ENCODE measurements around the gene KLK8. TPM values are rescaled to one million over a fixed set of nuclear protein-coding genes. Genes with fewer than 3 reads are reported as not detected.

KLK8 gene
- total RNA-seq, 1 donor from 2014 or later: not detected

DNA sequence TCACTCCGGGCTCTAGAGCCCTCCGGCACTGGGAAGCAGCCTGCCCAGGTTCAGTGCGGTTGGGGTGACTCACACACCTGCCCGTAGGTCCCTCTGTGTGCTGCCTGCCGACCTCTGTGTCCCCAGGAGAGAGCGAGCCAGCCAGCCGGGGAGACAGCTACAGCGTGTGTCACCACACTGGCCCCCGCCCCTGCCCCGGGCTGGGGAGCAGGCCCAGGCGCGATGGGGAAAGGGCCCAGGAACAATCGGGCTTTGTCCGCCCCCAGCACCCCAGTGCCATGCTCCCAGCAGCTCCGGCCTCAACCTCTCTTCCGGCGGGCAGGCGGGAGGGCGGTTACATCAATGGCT is 32.0 kb downstream of the KLK8 start, which contains the start of gene KLK6:
KLK6 (minus strand) TSS at position 179 of the 348 bp plus-strand sequence. CDS start 1,487 bp downstream, outside the sequence.
- no peak for FAIRE-seq
- no peaks in the 10 kb centered on the region for H4K20me1 ChIP-seq (ENCODE audit: insufficient read depth, low read length)
- no peak within 1 kb of the TSS for H3K27ac ChIP-seq (ENCODE audit: low read depth, low read length)
- Mint-ChIP-seq H3K4me3 (ENCODE audit: unreplicated experiment) (no peak within 1 kb of the TSS), H3K36me3 (ENCODE audit: low read depth, unreplicated experiment) (no peaks in the 10 kb centered on the region), H3K4me1 (ENCODE audit: low read depth, unreplicated experiment) (peaks cover 4% of the 10 kb centered on the region), H3K9me3 (ENCODE audit: unreplicated experiment) (no peaks in the 10 kb centered on the region), H3K27ac (ENCODE audit: unreplicated experiment) (no peak within 1 kb of the TSS), H3K27me3 (ENCODE audit: low read depth, unreplicated experiment) (peaks cover 25% of the 10 kb centered on the region)
- DNase-seq (ENCODE audit: low read depth): no peak
- H3K79me2 ChIP-seq (ENCODE audit: insufficient read depth, low read length): no peaks in the 10 kb centered on the region
- H3K9me3 ChIP-seq (ENCODE audit: insufficient read depth, low read depth, low read length): no peaks in the 10 kb centered on the region
- no peak within 1 kb of the TSS for H2AFZ ChIP-seq (ENCODE audit: low read depth, low read length)
- H3K36me3 ChIP-seq (ENCODE audit: insufficient read depth, low read length): no peaks in the 10 kb centered on the region
- H3K4me3 ChIP-seq (ENCODE audit: insufficient read depth, low read depth, low read length): no peak within 1 kb of the TSS
- H3K4me1 ChIP-seq (ENCODE audit: insufficient read depth, low read length): no peaks in the 10 kb centered on the region
- no peaks in the 10 kb centered on the region for H3K27me3 ChIP-seq (ENCODE audit: insufficient read depth, low read length)
- TF ChIP-seq EZH2 (IDR thresholded peaks at IDR 0.05; ENCODE audit: insufficient read depth, low read length): no peak
- TF ChIP-seq, protein P1, sequence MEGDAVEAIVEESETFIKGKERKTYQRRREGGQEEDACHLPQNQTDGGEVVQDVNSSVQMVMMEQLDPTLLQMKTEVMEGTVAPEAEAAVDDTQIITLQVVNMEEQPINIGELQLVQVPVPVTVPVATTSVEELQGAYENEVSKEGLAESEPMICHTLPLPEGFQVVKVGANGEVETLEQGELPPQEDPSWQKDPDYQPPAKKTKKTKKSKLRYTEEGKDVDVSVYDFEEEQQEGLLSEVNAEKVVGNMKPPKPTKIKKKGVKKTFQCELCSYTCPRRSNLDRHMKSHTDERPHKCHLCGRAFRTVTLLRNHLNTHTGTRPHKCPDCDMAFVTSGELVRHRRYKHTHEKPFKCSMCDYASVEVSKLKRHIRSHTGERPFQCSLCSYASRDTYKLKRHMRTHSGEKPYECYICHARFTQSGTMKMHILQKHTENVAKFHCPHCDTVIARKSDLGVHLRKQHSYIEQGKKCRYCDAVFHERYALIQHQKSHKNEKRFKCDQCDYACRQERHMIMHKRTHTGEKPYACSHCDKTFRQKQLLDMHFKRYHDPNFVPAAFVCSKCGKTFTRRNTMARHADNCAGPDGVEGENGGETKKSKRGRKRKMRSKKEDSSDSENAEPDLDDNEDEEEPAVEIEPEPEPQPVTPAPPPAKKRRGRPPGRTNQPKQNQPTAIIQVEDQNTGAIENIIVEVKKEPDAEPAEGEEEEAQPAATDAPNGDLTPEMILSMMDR (IDR thresholded peaks at IDR 0.05; ENCODE audit: insufficient read depth, low read depth, low read length): no peak
- H3K9ac ChIP-seq (ENCODE audit: low read length): no peak within 1 kb of the TSS
- no peak within 1 kb of the TSS for H3K4me2 ChIP-seq (ENCODE audit: low read length)

- no peaks in the 10 kb centered on the region for H3K36me3 ChIP-seq (ENCODE audit: insufficient read depth, low read length)
- FAIRE-seq: no peak
- Mint-ChIP-seq H3K4me3 (ENCODE audit: unreplicated experiment) (no peak overlapping the region), H3K9me3 (ENCODE audit: unreplicated experiment) (peaks cover under 1% of the 10 kb centered on the region), H3K27me3 (ENCODE audit: low read depth, unreplicated experiment) (peaks cover 29% of the 10 kb centered on the region), H3K27ac (ENCODE audit: unreplicated experiment) (no peak overlapping the region), H3K36me3 (ENCODE audit: low read depth, unreplicated experiment) (no peaks in the 10 kb centered on the region), H3K4me1 (ENCODE audit: low read depth, unreplicated experiment) (peaks cover 4% of the 10 kb centered on the region)
- H3K27ac ChIP-seq (ENCODE audit: low read depth, low read length): no peak overlapping the region
- no peaks in the 10 kb centered on the region for H4K20me1 ChIP-seq (ENCODE audit: insufficient read depth, low read length)
- H3K9me3 ChIP-seq (ENCODE audit: insufficient read depth, low read depth, low read length): no peaks in the 10 kb centered on the region
- no peak overlapping the region for H2AFZ ChIP-seq (ENCODE audit: low read depth, low read length)
- H3K9ac ChIP-seq (ENCODE audit: low read length): no peak overlapping the region
- H3K4me3 ChIP-seq (ENCODE audit: insufficient read depth, low read depth, low read length): no peak overlapping the region
- no peaks in the 10 kb centered on the region for H3K79me2 ChIP-seq (ENCODE audit: insufficient read depth, low read length)
- TF ChIP-seq, protein P1 (IDR thresholded peaks at IDR 0.05; ENCODE audit: insufficient read depth, low read depth, low read length): no peak
- no peak for TF ChIP-seq EZH2 (IDR thresholded peaks at IDR 0.05; ENCODE audit: insufficient read depth, low read length)
- no peak overlapping the region for H3K4me2 ChIP-seq (ENCODE audit: low read length)
- no peak for DNase-seq (ENCODE audit: low read depth)
- no peaks in the 10 kb centered on the region for H3K4me1 ChIP-seq (ENCODE audit: insufficient read depth, low read length)
- H3K27me3 ChIP-seq (ENCODE audit: insufficient read depth, low read length): no peaks in the 10 kb centered on the region
Measured at GRCh38 chr19:50968716-50969412, 32.5 kb downstream of the KLK8 start.

Measured in astrocyte (in vitro differentiated cells and primary cell).